HFFc6 (cell line): ENCODE measurements around the gene CALR. TPM values are rescaled to one million over a fixed set of nuclear protein-coding genes. Genes with fewer than 3 reads are reported as not detected.

ENCODE experiments used
- DNase-seq: peaks from one replicate; pipeline ENCODE4 v3.0.0-alpha.2; 2018
- H3K27ac Mint-ChIP-seq: 2 replicates; pipeline ENCODE4 v1.8.0; 2020; ENCODE audit warnings: mild to moderate bottlenecking, mixed read lengths
- H3K27me3 Mint-ChIP-seq: 2 replicates; pipeline ENCODE4 v1.8.0; 2021; ENCODE audit warnings: mild to moderate bottlenecking, moderate library complexity, mixed read lengths; ENCODE audit not compliant: insufficient read depth
- H3K36me3 Mint-ChIP-seq: 2 replicates; pipeline ENCODE4 v1.8.0; 2021; ENCODE audit warnings: low read depth, mixed read lengths
- H3K4me1 Mint-ChIP-seq: 2 replicates; pipeline ENCODE4 v1.8.0; 2020; ENCODE audit warnings: low read depth, mixed read lengths
- H3K4me3 Mint-ChIP-seq: 2 replicates; pipeline ENCODE4 v1.8.0; 2020; ENCODE audit warnings: mild to moderate bottlenecking, moderate library complexity, mixed read lengths
- H3K9me3 Mint-ChIP-seq: 2 replicates; pipeline ENCODE4 v1.8.0; 2020; ENCODE audit warnings: mild to moderate bottlenecking, mixed read lengths
- CTCF ChIP-seq: fragments of 200-600 bp; sonication (generic); IDR thresholded peaks from 2 replicates; pipeline ENCODE4 v1.5.0; 2021; ENCODE audit warnings: antibody characterized with exemption, mild to moderate bottlenecking
- total RNA-seq, 6 experiments: library from RNA; stranded (reverse); fragmentation: NEBNext Ultra II Directional; extraction: Animal tissue kit (Norgen Biotek cat#: 25700); gene quantifications; 2 replicates in 1 of 6; 3 replicates in 5 of 6; pipeline ENCODE4 v1.2.3, GENCODE V29; 2021

The CALR gene
- total RNA-seq, 6 experiments from 2014 or later = 1,716 to 2,461 (median 2,371) TPM

DNA sequence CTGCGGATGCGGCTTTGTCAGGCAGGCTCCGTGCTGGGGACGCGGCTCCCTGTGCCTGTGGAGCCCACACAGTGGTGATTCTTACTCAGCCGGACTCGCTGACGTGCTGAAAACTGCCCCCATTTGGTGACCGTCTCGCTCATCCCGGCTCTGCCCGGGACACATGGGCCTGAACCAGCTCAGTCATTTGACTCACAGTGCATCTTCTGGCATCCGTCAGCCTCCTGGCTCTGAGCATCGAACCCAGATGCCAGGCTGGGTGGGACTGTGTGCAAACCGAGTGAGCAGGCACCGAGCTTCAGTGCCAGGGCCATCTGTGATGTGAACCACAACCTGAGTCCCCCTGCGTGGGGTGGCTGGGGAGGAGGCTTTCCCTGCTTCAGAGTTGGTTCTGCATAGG, 41.9 kb upstream of the CALR start:
- Mint-ChIP-seq H3K4me1 (peaks cover 9% of the 10 kb centered on the region), H3K9me3 (no peaks in the 10 kb centered on the region), H3K27me3 (no peaks in the 10 kb centered on the region; the same call in 1 of the 2 replicates), H3K27ac (no peak overlapping the region), H3K36me3 (peaks cover 4% of the 10 kb centered on the region; the same call in 1 of the 2 replicates), H3K4me3 (no peak overlapping the region)
- no peak for DNase-seq
- no peak for TF ChIP-seq CTCF

DNA sequence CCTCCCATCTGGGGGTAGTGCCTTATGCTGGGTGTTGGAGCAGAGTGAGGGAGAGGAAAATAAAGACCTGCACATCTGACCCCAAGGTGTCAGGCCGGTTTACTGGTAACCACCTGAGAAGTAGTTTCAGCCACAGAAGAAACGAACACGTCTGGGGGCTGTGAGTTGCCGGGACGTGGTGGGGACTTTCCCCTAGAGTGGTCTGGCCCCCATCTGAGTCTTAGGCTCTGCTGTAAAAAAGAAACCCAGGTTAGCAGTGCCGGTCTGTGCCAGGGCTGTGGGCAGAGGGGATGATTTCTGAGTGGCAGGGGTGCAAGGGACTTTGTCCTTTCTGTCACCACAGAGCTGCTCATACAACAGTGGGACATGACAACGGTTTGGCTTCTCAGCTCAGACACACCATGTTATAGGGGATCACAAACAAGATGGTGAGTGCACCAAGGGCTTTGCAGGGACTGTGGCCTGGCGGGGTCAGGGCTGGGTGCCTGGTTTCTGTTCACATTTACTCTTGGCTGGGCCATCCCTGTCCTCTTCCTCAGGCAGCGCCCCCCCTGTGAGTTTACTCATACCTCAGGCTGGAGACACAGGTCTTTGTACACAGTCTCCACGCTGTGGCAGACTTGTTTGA, 38.4 kb upstream of the CALR start:
- H3K36me3 Mint-ChIP-seq = peaks cover 4% of the 10 kb centered on the region; the same call in 1 of the 2 replicates
- DNase-seq = no peak
- no peak overlapping the region for H3K4me3 Mint-ChIP-seq
- no peaks in the 10 kb centered on the region; the same call in 1 of the 2 replicates for H3K27me3 Mint-ChIP-seq
- H3K9me3 Mint-ChIP-seq = no peaks in the 10 kb centered on the region
- H3K4me1 Mint-ChIP-seq = no peaks in the 10 kb centered on the region
- H3K27ac Mint-ChIP-seq = no peak overlapping the region
- TF ChIP-seq CTCF = no peak

GRCh38 chr19:12907166-12907565, 31.2 kb upstream of the CALR start:
- H3K36me3 Mint-ChIP-seq = no peaks in the 10 kb centered on the region
- peaks cover 3% of the 10 kb centered on the region for H3K27me3 Mint-ChIP-seq
- no peaks in the 10 kb centered on the region for H3K9me3 Mint-ChIP-seq
- no peak overlapping the region for H3K4me3 Mint-ChIP-seq
- DNase-seq = no peak
- TF ChIP-seq CTCF = no peak
- no peak overlapping the region for H3K27ac Mint-ChIP-seq
- H3K4me1 Mint-ChIP-seq = peaks cover under 1% of the 10 kb centered on the region; the same call in 1 of the 2 replicates

GRCh38 chr19:12912571-12912970, 25.8 kb upstream of the CALR start:
- peaks cover 9% of the 10 kb centered on the region for H3K27me3 Mint-ChIP-seq
- H3K36me3 Mint-ChIP-seq = no peaks in the 10 kb centered on the region
- H3K27ac Mint-ChIP-seq = no peak overlapping the region
- H3K4me1 Mint-ChIP-seq = peaks cover 22% of the 10 kb centered on the region; the same call in 1 of the 2 replicates
- TF ChIP-seq CTCF = no peak
- H3K4me3 Mint-ChIP-seq = no peak overlapping the region
- H3K9me3 Mint-ChIP-seq = no peaks in the 10 kb centered on the region
- DNase-seq = no peak

DNA sequence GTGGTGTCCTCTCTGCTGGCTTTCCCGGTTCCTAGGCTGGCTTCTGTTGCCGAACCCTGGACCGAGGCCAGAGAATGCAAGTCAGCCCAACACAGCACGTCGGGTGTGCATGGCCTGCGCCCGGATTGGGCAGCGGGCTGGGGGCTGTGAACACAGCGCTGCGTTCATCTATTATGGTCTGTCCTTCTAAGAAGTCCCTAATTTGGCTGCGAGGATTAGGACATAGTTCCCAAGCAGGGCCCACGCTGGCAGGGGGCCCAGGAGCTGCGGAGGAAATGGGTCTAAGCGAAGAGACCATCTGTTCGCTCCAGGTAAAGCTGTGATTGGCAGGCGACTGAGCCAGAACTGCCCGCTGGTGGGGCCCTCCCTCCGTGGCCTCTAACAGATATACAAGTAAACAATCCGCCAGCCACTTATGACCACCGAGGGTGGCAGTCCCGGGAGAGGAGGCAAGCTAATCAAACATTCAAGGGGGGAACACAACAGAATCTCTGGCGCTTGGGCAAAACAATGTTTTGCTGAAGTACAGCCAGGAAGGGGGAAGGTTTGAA, 25.3 kb upstream of the CALR start:
- H3K4me1 Mint-ChIP-seq = peaks cover 22% of the 10 kb centered on the region; the same call in 1 of the 2 replicates
- no peak overlapping the region for H3K4me3 Mint-ChIP-seq
- DNase-seq = no peak
- TF ChIP-seq CTCF = no peak
- no peaks in the 10 kb centered on the region for H3K9me3 Mint-ChIP-seq
- H3K27ac Mint-ChIP-seq = no peak overlapping the region
- no peaks in the 10 kb centered on the region for H3K36me3 Mint-ChIP-seq
- H3K27me3 Mint-ChIP-seq = peaks cover 9% of the 10 kb centered on the region
